Loucy (cell line): ENCODE data around the gene ACSS3.
"Not testable (repeated sequence)": the region's sequence is repeated elsewhere in the genome, so short reads cannot be mapped to it uniquely, and the experiment has no call there.

ENCODE experiments used
- H2AFZ ChIP-seq: fragments of 200-600 bp; sonication (generic); 2 replicates; pipeline ENCODE4 v1.6.0; 2016; ENCODE audit warnings: antibody characterized with exemption, mild to moderate bottlenecking, low read length, moderate library complexity
- H3F3A ChIP-seq: fragments of 200-600 bp; 2 replicates; pipeline ENCODE4 v1.6.0; 2016; ENCODE audit warnings: antibody characterized with exemption, low read depth, mild to moderate bottlenecking
- H3K27me3 ChIP-seq: fragments of 200-600 bp; sonication (generic); 2 replicates; pipeline ENCODE4 v1.6.1; 2014; ENCODE audit warnings: low read length, mild to moderate bottlenecking; ENCODE audit not compliant: insufficient read depth, poor library complexity, severe bottlenecking
- H3K36me3 ChIP-seq: fragments of 200-600 bp; sonication (generic); 2 replicates; pipeline ENCODE4 v1.6.1; 2016; ENCODE audit warnings: low read length; ENCODE audit not compliant: insufficient read depth
- H3K4me1 ChIP-seq: fragments of 200-600 bp; sonication (generic); 2 replicates; pipeline ENCODE4 v1.5.1; 2014; ENCODE audit warnings: low read length, mild to moderate bottlenecking; ENCODE audit not compliant: insufficient read depth, poor library complexity, severe bottlenecking
- H3K4me2 ChIP-seq: fragments of 200-600 bp; sonication (generic); 2 replicates; pipeline ENCODE4 v1.6.0; 2014; ENCODE audit warnings: antibody characterized with exemption, low read length, low read depth, mild to moderate bottlenecking; ENCODE audit not compliant: poor library complexity, severe bottlenecking
- H3K4me3 ChIP-seq: fragments of 200-600 bp; sonication (generic); 2 replicates; pipeline ENCODE4 v1.5.1; 2014; ENCODE audit warnings: low read length, mild to moderate bottlenecking, mixed read lengths; ENCODE audit not compliant: poor library complexity, severe bottlenecking
- H3K79me2 ChIP-seq: fragments of 200-600 bp; sonication (generic); 2 replicates; pipeline ENCODE4 v1.6.1; 2014; ENCODE audit warnings: low read length; ENCODE audit not compliant: insufficient read depth
- H3K9ac ChIP-seq: fragments of 200-600 bp; sonication (generic); 2 replicates; pipeline ENCODE4 v1.6.0; 2014; ENCODE audit warnings: mild to moderate bottlenecking, low read depth, low read length, moderate library complexity; ENCODE audit not compliant: poor library complexity, severe bottlenecking
- H3K9me2 ChIP-seq: fragments of 200-600 bp; sonication (generic); replicated peaks from 2 replicates; pipeline ENCODE4 v1.6.1; 2016; ENCODE audit warnings: low read depth, low read length, mixed read lengths
- H3K9me3 ChIP-seq: fragments of 200-600 bp; sonication (generic); 2 replicates; pipeline ENCODE4 v1.6.1; 2014; ENCODE audit warnings: mild to moderate bottlenecking, antibody characterized with exemption, low read length, low read depth; ENCODE audit not compliant: insufficient read depth
- H4K20me1 ChIP-seq: fragments of 200-600 bp; sonication (generic); 2 replicates; pipeline ENCODE4 v1.6.0; 2014; ENCODE audit warnings: antibody characterized with exemption, low read length, mild to moderate bottlenecking; ENCODE audit not compliant: insufficient read depth, poor library complexity, severe bottlenecking
- EZH2phosphoT487 ChIP-seq: fragments of 200-600 bp; IDR thresholded peaks from 2 replicates; pipeline ENCODE4 v1.6.1; 2018; ENCODE audit warnings: antibody characterized with exemption, mild to moderate bottlenecking, moderate library complexity, borderline replicate concordance
- TF ChIP-seq, protein P1 (sequence below): fragments of 200-600 bp; sonication (generic); conservative IDR thresholded peaks from 2 replicates; pipeline ENCODE4 v1.5.1; 2014; ENCODE audit warnings: mild to moderate bottlenecking, antibody characterized with exemption, low read length

ACSS3 gene

DNA sequence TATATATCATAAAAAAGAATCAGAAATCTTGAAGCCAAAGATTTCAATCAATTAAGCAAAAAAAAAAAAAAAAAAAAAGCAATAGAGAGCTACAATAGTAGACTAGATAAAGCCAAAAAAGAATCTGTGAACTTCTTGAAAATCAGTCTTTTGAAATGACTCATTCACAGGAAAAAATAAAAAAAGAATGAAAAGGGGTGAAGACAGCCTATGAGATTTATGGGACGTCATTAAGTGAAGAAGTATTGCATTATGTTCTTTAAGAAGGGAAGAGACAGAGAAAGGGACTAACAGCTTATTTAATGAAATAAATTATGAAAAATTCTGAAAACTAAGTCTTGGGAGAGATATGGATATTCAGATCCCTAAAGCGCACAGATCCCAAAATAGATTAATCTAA, 103.8 kb downstream of the ACSS3 start:
- no peak for TF ChIP-seq EZH2phosphoT487
- TF ChIP-seq, protein P1, sequence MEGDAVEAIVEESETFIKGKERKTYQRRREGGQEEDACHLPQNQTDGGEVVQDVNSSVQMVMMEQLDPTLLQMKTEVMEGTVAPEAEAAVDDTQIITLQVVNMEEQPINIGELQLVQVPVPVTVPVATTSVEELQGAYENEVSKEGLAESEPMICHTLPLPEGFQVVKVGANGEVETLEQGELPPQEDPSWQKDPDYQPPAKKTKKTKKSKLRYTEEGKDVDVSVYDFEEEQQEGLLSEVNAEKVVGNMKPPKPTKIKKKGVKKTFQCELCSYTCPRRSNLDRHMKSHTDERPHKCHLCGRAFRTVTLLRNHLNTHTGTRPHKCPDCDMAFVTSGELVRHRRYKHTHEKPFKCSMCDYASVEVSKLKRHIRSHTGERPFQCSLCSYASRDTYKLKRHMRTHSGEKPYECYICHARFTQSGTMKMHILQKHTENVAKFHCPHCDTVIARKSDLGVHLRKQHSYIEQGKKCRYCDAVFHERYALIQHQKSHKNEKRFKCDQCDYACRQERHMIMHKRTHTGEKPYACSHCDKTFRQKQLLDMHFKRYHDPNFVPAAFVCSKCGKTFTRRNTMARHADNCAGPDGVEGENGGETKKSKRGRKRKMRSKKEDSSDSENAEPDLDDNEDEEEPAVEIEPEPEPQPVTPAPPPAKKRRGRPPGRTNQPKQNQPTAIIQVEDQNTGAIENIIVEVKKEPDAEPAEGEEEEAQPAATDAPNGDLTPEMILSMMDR = no peak
- Histone ChIP-seq H3K4me2 (no peak overlapping the region), H2AFZ (no peak overlapping the region), H4K20me1 (no peaks in the 10 kb centered on the region), H3K4me3 (no peak overlapping the region), H3K36me3 (no peaks in the 10 kb centered on the region), H3K9me2 (no peaks in the 10 kb centered on the region), H3K9me3 (no peaks in the 10 kb centered on the region), H3K9ac (no peak overlapping the region), H3K4me1 (no peaks in the 10 kb centered on the region), H3F3A (no peaks in the 10 kb centered on the region), H3K79me2 (no peaks in the 10 kb centered on the region), H3K27me3 (no peaks in the 10 kb centered on the region)

DNA sequence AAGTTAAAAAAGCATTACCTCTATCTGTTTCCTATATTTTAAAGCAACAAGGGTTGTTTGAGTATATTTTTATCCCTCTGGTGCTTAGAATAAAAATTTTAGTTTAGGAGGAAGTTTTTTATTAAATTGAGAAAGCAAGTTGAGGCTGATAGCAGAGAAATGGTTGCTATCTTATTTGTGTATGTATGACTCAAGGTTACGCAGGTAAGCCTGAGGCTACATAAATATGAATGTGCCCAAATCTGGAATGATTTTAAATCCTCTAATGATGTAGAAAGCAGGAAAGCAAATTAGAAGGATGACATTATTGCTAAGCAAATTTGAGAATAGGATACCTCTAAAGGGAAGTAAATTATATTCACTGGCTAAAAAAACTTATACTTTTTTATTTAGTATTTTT, 109.8 kb downstream of the ACSS3 start:
- Histone ChIP-seq H4K20me1 (no peaks in the 10 kb centered on the region), H3K36me3 (no peaks in the 10 kb centered on the region), H2AFZ (no peak overlapping the region), H3K9me2 (no peaks in the 10 kb centered on the region), H3F3A (no peaks in the 10 kb centered on the region), H3K27me3 (no peaks in the 10 kb centered on the region), H3K9me3 (no peaks in the 10 kb centered on the region), H3K4me1 (no peaks in the 10 kb centered on the region), H3K9ac (no peak overlapping the region), H3K4me3 (no peak overlapping the region), H3K79me2 (no peaks in the 10 kb centered on the region), H3K4me2 (no peak overlapping the region)
- TF ChIP-seq, protein P1 = no peak
- no peak for TF ChIP-seq EZH2phosphoT487

DNA sequence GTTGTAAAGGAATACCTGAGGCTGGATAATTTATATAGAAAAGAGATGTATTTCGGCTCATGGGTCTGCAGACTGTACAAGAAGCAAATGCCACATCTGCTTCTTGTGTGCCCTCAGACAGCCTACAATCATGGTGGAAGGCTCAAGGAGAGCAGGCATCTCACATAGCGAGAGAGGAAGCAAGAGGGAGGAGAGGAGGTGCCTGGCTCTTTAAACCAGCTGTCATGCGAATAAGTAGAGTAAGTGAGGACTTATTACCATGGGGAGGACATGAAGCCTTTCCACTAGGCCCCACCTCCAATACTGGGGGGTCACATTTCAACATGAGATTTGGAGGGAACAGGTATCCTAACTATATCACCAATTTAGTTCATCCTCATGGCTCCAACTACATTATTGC, 118.7 kb downstream of the ACSS3 start:
- no peaks in the 10 kb centered on the region for H3K4me1 ChIP-seq
- H3K4me3 ChIP-seq = no peak overlapping the region
- H3K79me2 ChIP-seq = no peaks in the 10 kb centered on the region
- no peak for TF ChIP-seq EZH2phosphoT487
- TF ChIP-seq, protein P1 = no peak
- H3K9me3 ChIP-seq = no peaks in the 10 kb centered on the region
- no peaks in the 10 kb centered on the region for H3K27me3 ChIP-seq
- no peak overlapping the region for H3K4me2 ChIP-seq
- H3K9me2 ChIP-seq = no peaks in the 10 kb centered on the region
- no peak overlapping the region for H3K9ac ChIP-seq
- H2AFZ ChIP-seq = no peak overlapping the region
- H3F3A ChIP-seq = no peaks in the 10 kb centered on the region
- H3K36me3 ChIP-seq = no peaks in the 10 kb centered on the region
- no peaks in the 10 kb centered on the region for H4K20me1 ChIP-seq

DNA sequence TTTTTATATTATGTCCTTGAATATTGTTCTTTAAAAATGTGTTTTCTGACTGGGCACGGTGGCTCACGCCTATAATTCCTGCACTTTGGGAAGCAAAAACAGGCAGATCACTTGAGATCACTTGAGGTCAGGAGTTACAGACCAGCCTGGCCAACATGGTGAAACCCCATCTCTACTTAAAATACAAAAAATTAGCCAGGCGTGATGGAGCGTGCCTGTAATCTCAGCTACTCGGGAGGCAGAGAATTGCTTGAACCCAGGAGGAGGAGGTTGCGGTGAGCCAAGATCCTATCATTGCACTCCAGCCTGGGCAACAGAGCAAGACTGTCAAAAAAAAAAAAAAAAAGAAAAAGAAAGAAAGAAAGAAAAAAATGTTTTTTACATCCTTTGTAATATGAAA, 122.7 kb downstream of the ACSS3 start:
- not testable (repeated sequence) for H3K27me3 ChIP-seq, H3F3A ChIP-seq, H2AFZ ChIP-seq, H3K9me2 ChIP-seq, H3K9ac ChIP-seq, H3K4me2 ChIP-seq, H4K20me1 ChIP-seq, H3K9me3 ChIP-seq, H3K36me3 ChIP-seq, H3K79me2 ChIP-seq, H3K4me3 ChIP-seq, H3K4me1 ChIP-seq
